T-helper 1 cell treated with Interleukin-12 subunit alpha and Interleukin-12 subunit beta and Interleukin-4 antibody, amounts not matched to agents 30 μg/mL and 1 μg/mL, for 36 hours (primary cell): ENCODE measurements around the gene CD83.

ENCODE experiments used
- H3K27ac Mint-ChIP-seq: one replicate; pipeline ENCODE4 v1.8.0; 2021; ENCODE audit warnings: mild to moderate bottlenecking, mixed read lengths
- H3K27me3 Mint-ChIP-seq: one replicate; pipeline ENCODE4 v1.8.0; 2021; ENCODE audit warnings: low read depth, mixed read lengths
- H3K36me3 Mint-ChIP-seq: one replicate; pipeline ENCODE4 v1.8.0; 2021; ENCODE audit warnings: low read depth, mixed read lengths
- H3K4me1 Mint-ChIP-seq: one replicate; pipeline ENCODE4 v1.8.0; 2021; ENCODE audit warnings: low read depth, mixed read lengths
- H3K4me3 Mint-ChIP-seq: one replicate; pipeline ENCODE4 v1.8.0; 2021; ENCODE audit warnings: mild to moderate bottlenecking, moderate library complexity, mixed read lengths
- H3K9me3 Mint-ChIP-seq: one replicate; pipeline ENCODE4 v1.8.0; 2021; ENCODE audit warnings: mixed read lengths

Gene CD83

GRCh38 chr6:14105547-14105946 is 12.0 kb upstream of the CD83 start:
- H3K27ac Mint-ChIP-seq: no peak overlapping the region
- H3K9me3 Mint-ChIP-seq: peaks cover 15% of the 10 kb centered on the region
- H3K4me1 Mint-ChIP-seq: peaks cover 26% of the 10 kb centered on the region
- H3K36me3 Mint-ChIP-seq: peaks cover 3% of the 10 kb centered on the region
- H3K4me3 Mint-ChIP-seq: no peak overlapping the region
- H3K27me3 Mint-ChIP-seq: peaks cover 17% of the 10 kb centered on the region

GRCh38 chr6:14107000-14107399 is 10.6 kb upstream of the CD83 start:
- H3K27ac Mint-ChIP-seq: no peak overlapping the region

GRCh38 chr6:14107711-14108494 is 9.7 kb upstream of the CD83 start:
- H3K4me1 Mint-ChIP-seq: peaks cover 26% of the 10 kb centered on the region
- H3K36me3 Mint-ChIP-seq: peaks cover 3% of the 10 kb centered on the region
- no peak overlapping the region for H3K4me3 Mint-ChIP-seq
- H3K9me3 Mint-ChIP-seq: peaks cover 15% of the 10 kb centered on the region
- H3K27me3 Mint-ChIP-seq: peaks cover 24% of the 10 kb centered on the region
- no peak overlapping the region for H3K27ac Mint-ChIP-seq

More at GRCh38 chr6:14107000-14107399, 10.6 kb upstream of the CD83 start:
- Mint-ChIP-seq H3K36me3 (peaks cover 3% of the 10 kb centered on the region), H3K4me1 (peaks cover 26% of the 10 kb centered on the region), H3K27me3 (peaks cover 18% of the 10 kb centered on the region), H3K4me3 (no peak overlapping the region), H3K9me3 (peaks cover 15% of the 10 kb centered on the region)

DNA sequence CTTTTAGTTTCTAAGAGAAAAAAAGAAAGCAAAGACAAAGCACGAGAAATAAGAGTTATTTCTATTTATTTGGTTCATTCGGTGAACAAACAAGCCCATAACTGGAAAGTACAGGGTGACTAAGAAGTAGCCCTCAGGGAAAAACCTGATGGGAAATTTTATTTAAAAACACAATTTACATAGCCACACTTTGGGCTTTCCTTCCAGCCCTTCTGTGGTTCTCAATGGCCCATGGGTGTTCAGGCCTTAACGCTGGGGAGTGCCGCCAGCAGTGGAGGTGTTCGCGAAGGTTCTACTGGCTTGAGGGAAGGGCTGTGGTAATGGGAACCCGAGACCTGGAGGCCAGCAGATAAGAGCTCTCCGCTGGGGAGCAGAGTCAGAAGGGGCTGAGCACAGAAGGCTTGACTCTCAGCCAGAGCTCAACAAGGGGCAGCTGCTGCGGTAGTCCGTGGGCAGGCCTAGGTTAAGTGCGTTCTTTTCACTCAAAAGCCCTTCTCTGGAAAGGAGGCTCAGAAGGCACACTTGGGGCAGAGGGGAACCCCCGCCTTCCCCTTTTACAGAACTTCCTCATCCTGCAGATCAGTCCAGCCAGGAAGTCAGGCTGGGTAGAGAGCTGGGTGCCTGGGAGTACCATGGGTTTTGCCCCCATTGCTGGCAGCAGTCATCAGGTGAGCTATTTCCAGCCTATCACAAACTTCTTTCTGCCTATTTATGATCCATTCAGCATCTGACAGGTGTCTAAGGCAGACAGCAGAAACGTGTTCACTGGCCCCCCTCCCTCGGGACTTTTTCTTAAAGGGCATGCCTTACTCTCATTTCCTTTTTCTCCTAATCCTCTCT is 8.8 kb upstream of the CD83 start:
- Mint-ChIP-seq H3K4me3 (no peak overlapping the region), H3K36me3 (peaks cover 3% of the 10 kb centered on the region), H3K27ac (peak overlapping the region; percentile 7), H3K27me3 (peaks cover 31% of the 10 kb centered on the region), H3K4me1 (peaks cover 26% of the 10 kb centered on the region), H3K9me3 (peaks cover 15% of the 10 kb centered on the region)

- H3K4me1 Mint-ChIP-seq: peaks cover 26% of the 10 kb centered on the region
- H3K9me3 Mint-ChIP-seq: peaks cover 15% of the 10 kb centered on the region
- H3K27ac Mint-ChIP-seq: peak overlapping the region; percentile 7
- H3K4me3 Mint-ChIP-seq: no peak overlapping the region
- peaks cover 3% of the 10 kb centered on the region for H3K36me3 Mint-ChIP-seq
- peaks cover 34% of the 10 kb centered on the region for H3K27me3 Mint-ChIP-seq
Measured at GRCh38 chr6:14109411-14109826, 8.2 kb upstream of the CD83 start.

DNA sequence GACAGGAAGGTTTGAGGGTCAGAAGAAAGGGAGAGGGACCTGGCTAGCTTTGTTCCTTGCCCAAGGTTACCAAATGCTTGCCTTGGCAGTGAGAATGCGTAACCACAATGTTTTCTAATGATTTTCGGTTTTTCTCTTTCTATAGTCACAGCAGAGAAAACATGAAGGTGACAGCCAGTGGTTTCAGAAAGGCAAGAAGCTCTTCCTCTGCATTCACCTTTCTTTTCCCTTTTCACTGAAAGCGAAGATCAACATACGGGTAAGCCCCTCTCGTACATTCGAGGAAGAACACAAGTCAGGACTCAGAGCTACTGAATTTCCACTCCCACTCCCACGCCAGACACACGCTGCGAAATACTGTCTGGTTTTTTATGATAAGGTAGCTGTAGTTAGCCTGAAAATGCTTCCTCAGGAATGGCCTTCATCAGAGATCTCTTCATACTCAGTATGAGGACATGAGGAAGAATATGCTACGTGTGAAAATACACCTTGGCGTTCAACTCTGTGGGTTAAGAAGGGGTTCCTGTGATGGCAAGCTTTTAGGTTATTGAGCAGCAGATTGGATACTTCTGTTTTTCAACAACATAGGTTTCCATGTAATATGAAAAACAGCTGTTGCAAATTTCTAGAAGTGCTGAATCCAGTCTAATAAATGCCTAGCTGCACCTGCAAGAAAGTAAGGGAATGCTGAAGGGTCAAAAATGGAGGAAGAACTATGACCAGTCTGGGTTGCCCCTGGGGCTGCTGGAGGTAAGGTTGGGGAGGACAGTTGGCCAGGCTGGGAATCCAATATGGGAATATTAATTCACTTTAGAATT is 7.4 kb upstream of the CD83 start:
- peaks cover 15% of the 10 kb centered on the region for H3K9me3 Mint-ChIP-seq
- H3K36me3 Mint-ChIP-seq: peaks cover 3% of the 10 kb centered on the region
- no peak overlapping the region for H3K27ac Mint-ChIP-seq
- H3K4me1 Mint-ChIP-seq: peaks cover 26% of the 10 kb centered on the region
- no peak overlapping the region for H3K4me3 Mint-ChIP-seq
- H3K27me3 Mint-ChIP-seq: peaks cover 40% of the 10 kb centered on the region

DNA sequence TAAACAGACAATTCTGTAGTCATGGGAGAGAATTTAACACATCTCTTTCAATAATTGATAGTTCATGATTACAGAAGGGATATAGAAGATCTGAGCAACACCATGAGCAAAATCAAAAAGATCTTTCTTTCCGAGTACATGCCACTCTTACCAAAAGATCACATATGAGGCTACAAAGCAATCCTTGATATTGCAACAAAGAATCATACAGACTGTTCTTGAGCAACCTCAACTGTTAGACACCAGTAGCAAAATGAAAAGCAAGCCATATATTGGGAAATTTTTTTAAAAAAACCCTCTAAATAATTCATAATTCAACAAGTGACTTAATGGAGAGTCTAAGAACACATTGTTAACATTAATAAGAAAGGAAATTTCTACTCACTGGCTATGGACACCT is 3.6 kb upstream of the CD83 start:
- Mint-ChIP-seq H3K36me3 (peaks cover 8% of the 10 kb centered on the region), H3K4me3 (no peak overlapping the region), H3K9me3 (no peaks in the 10 kb centered on the region), H3K27me3 (peaks cover 54% of the 10 kb centered on the region), H3K27ac (no peak overlapping the region), H3K4me1 (peaks cover 31% of the 10 kb centered on the region)

DNA sequence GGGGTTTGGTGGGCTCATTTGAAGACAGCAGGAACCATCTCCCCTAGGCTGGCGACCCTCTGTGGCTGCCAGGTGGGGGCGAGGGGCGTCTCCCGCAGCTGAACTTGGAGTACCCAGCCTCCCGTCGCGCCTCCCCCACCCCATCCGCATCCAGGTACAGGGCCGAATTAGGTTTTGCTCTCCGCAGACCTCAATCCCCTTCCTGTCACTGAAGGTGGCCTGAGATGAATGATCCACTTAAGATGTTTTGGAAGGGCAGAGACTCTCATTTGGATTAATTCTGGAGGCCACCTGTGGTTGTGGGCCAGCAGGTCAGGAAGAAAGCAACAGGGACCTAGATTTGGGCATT is 493 bp downstream of the CD83 start:
- H3K4me3 Mint-ChIP-seq: peak overlapping the region; percentile 92
- no peaks in the 10 kb centered on the region for H3K9me3 Mint-ChIP-seq
- peaks cover 33% of the 10 kb centered on the region for H3K4me1 Mint-ChIP-seq
- peaks cover 25% of the 10 kb centered on the region for H3K36me3 Mint-ChIP-seq
- peak overlapping the region; percentile 95 for H3K27ac Mint-ChIP-seq
- H3K27me3 Mint-ChIP-seq: peaks cover 41% of the 10 kb centered on the region

- Mint-ChIP-seq H3K9me3 (no peaks in the 10 kb centered on the region), H3K27me3 (peaks cover 37% of the 10 kb centered on the region), H3K36me3 (peaks cover 27% of the 10 kb centered on the region), H3K4me1 (peaks cover 35% of the 10 kb centered on the region), H3K4me3 (peak overlapping the region; percentile 92), H3K27ac (peak overlapping the region; percentile 95)
Measured at GRCh38 chr6:14118446-14118845, 874 bp downstream of the CD83 start.

GRCh38 chr6:14119784-14120183 is 2.2 kb downstream of the CD83 start:
- Mint-ChIP-seq H3K4me1 (peaks cover 41% of the 10 kb centered on the region), H3K36me3 (peaks cover 30% of the 10 kb centered on the region), H3K27ac (no peak overlapping the region), H3K27me3 (peaks cover 29% of the 10 kb centered on the region), H3K4me3 (no peak overlapping the region), H3K9me3 (no peaks in the 10 kb centered on the region)

GRCh38 chr6:14120546-14120945 is 3.0 kb downstream of the CD83 start:
- Mint-ChIP-seq H3K4me3 (peak overlapping the region; percentile 27), H3K27me3 (peaks cover 22% of the 10 kb centered on the region), H3K9me3 (no peaks in the 10 kb centered on the region), H3K4me1 (peaks cover 42% of the 10 kb centered on the region), H3K36me3 (peaks cover 33% of the 10 kb centered on the region), H3K27ac (no peak overlapping the region)

GRCh38 chr6:14121936-14122344 is 4.4 kb downstream of the CD83 start:
- H3K4me1 Mint-ChIP-seq: peaks cover 39% of the 10 kb centered on the region
- peak overlapping the region; percentile 41 for H3K27ac Mint-ChIP-seq
- H3K36me3 Mint-ChIP-seq: peaks cover 37% of the 10 kb centered on the region
- peaks cover 9% of the 10 kb centered on the region for H3K27me3 Mint-ChIP-seq
- peak overlapping the region; percentile 5 for H3K4me3 Mint-ChIP-seq
- no peaks in the 10 kb centered on the region for H3K9me3 Mint-ChIP-seq

- H3K4me3 Mint-ChIP-seq: no peak overlapping the region
- no peaks in the 10 kb centered on the region for H3K9me3 Mint-ChIP-seq
- peaks cover 29% of the 10 kb centered on the region for H3K36me3 Mint-ChIP-seq
- no peak overlapping the region for H3K27ac Mint-ChIP-seq
- peaks cover 34% of the 10 kb centered on the region for H3K4me1 Mint-ChIP-seq
- peaks cover under 1% of the 10 kb centered on the region for H3K27me3 Mint-ChIP-seq
Measured at GRCh38 chr6:14123386-14124111, 6.0 kb downstream of the CD83 start.

DNA sequence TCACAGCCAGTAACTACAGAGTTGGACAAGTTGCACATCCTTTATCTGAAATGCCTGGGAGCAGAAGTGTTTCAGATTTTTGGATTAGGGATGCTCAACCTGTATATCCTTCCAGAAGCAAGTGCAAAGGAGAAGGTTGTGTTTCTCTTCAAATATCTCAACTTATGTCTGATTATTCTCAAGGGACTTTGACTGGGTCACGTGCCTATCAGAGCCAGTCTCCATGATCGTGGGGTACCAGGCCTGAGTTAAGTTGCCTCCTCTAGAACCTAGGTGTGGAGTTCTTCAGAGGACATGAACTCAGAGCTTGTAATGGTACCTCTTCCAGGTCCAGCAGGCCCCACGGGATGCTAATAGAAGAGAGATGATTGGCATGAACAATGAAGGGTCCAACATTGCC is 7.8 kb downstream of the CD83 start:
- Mint-ChIP-seq H3K4me3 (no peak overlapping the region), H3K4me1 (peaks cover 28% of the 10 kb centered on the region), H3K27me3 (no peaks in the 10 kb centered on the region), H3K9me3 (no peaks in the 10 kb centered on the region), H3K27ac (no peak overlapping the region), H3K36me3 (peaks cover 28% of the 10 kb centered on the region)
